OCI-M2 (cell line): ENCODE results near the gene TMEM156.
"Not testable (repeated sequence)": the region's sequence is repeated elsewhere in the genome, so short reads cannot be mapped to it uniquely, and the experiment has no call there.

Source experiments
- DNase-seq: peaks from one replicate; lab custom pipeline; 2025; ENCODE audit not compliant: unreplicated experiment; lab: John Stamatoyannopoulos, UW

Gene TMEM156

DNA sequence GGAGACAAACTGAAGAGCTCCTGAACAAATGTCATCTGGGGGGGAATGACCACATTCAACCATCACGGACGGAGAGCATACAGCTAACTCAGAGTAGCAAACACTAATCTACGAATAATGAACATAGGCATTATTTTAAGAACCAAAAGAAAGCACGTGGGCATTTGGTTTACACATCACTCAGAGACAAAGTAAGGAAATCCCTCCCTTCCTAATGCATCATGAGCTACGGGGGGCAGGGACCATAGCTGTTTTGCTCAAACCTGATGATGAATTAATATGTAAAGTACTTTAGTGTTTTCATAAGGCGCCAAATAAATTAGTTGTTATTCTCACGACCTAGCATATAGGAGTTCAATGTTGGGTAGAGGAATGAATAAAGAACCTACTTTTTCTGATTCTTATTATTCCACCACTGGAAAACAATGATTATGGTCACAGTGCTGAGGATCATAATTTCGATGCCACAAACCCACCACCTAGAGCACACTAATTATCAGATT lies 11.7 kb upstream of the TMEM156 start:
- DNase-seq = no peak

DNA sequence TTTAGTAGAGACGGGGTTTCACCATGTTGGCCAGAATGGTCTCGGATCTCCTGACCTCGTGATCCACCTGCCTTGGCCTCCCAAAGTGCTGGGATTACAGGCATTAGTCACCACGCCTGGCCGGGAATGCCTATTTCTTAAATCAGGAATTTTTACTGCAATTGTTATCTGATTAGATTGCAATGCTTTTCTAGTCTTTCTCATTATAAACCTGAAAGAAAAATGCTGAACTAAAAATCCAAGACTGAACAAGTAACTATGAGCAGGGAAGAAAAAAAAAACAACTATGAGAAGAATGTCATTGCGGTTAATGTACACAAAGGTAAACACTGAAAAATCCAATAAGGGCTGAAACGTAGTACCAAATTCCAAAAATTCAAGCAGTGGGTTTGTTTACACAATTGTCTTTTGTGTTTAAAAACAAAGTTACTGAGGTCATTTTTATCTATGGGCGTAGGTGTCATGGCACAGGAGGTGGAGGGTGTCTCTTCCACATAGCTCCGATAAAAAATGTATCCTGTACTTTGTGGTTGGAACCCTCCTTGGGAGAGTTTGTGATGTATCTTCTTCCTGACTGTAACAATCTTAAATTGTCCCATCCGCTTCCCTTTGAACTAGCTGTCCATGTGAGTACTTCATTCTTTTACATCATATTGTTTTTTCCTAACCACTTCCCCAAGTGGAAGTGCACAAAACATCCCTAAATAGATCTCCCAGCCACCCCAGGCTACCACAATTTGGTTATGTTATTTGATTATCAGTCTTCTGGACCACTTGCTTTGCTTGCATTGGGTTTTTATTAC lies 11.1 kb upstream of the TMEM156 start:
- no peak for DNase-seq

DNA sequence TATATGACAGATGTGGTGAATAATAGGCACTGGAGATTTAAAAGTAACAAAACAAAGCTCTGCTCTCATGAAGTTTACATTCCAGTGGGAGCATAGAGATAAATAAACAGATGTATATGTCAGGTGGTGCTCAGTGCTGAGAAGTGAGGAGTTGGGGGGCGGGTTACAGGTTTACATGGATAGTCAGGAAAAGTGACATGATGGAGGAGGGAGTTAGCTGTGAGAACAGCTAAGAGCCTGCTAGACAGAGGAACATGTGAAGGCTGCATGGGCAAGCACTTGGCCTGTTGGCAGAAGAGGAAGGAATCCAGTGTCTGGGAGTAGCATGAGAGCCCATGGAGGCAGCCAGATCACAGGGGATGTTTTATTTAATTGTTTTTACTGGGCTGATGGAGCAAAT lies 10.2 kb upstream of the TMEM156 start:
- DNase-seq = no peak

DNA sequence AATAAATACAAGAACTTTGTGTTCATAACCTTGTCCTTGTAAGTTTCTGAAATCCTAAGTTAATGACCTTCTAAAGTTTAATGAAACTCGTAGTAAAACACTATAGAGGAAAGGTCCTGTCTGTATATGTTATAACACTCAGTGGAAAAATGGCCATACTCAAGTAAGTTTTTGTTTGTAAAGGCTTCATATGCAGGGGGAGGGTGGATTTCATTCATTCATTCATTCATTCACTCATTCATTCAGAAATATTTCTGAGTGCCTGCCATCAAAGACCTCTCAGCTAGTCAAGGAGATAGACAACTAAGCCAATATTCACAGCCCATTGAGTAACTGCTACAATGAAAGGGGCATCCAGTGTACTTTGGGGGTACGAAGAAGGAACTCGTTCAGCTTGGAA lies 6.9 kb upstream of the TMEM156 start:
- no peak for DNase-seq

DNA sequence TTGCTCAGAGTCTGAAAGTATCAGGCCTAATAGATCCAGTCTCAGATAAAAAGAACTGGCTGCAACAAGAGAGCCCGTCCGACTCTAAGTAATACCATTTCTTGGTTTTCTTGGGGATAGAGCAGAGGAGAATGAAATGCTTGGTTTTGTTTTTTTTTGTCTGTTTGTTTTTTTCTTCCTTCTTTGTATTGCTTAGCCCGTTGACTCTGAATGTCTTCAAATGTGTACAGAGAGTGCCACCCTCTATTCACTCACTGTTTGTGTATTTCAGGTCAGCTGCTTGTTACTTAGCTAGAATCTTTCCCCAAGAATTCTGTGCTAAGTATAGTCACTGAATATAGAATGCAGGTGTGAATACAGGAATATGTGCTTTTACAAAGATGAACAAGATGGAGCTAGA lies 5.7 kb upstream of the TMEM156 start:
- DNase-seq = no peak

DNA sequence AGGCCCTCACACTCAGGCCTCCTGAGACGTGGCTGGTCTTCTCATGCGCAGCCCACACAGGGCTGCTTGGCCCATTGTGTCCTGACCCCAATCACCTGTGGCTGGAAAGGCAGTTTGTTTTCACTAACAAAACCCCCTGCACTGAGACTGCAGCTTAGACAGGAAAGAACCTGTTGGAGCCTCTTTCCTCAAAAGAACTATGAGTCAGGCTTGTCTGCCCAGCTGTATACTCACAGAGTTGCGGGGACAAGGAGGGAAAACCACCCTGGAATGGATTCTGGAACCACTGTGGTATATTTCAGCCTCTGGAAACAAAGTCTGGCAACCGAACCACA lies 5.2 kb upstream of the TMEM156 start:
- no peak for DNase-seq

DNA sequence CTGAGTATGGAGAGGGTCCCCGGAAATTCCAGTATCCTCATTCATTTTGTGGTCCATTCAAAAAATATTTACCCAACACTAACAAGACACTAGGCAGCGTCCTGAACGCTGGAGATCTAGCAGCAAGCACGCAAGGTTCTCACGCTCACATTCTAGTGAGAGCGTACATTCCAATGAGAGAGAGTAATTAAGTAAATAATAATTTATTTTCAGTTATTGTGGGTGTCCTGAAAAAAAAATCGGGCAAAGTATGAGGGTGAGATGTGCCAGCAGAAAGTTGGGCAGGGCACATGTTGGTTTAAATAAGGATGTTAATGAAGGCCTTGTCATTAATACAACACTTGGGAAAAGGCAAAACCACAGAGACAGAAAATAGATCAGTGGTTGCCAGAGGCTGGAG lies 4.0 kb upstream of the TMEM156 start:
- no peak for DNase-seq

DNA sequence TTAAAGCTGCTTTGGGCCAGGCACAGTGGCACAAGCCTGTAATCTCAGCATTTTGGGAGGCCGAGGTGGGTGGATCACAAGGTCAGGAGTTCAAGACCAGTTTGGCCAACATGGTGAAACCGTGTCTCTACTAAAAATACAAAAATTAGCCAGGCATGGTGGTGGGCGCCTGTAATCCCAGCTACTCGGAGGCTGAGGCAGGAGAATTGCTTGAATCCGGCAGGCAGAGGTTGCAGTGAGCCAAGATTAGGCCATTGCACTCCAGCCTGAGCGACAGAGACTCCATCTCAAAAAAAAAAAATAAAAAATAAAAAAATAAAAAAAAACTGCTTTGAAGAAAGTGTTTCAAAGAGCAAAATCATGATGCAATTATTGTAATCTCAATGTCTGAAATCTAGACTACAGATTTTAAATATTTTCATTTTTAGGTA lies 604 bp downstream of the TMEM156 start:
- DNase-seq = not testable (repeated sequence)

DNA sequence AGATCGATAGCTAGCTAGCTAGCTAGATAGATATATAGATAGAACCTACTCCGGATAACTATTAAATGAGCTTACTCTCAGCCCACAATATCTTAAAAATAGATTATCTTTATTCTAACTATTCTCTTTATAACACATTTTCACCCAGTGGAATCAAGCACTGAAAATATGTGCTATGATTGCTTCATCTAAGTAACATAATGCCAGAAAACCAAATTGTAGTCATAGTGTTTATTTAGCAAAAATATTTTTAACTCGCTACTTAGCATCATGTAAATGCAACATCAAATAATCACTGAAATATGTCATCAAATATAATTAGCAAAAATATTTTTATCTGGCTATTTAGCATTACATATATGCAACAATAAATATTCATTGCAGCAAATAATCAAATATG lies 1.5 kb downstream of the TMEM156 start:
- DNase-seq = no peak

DNA sequence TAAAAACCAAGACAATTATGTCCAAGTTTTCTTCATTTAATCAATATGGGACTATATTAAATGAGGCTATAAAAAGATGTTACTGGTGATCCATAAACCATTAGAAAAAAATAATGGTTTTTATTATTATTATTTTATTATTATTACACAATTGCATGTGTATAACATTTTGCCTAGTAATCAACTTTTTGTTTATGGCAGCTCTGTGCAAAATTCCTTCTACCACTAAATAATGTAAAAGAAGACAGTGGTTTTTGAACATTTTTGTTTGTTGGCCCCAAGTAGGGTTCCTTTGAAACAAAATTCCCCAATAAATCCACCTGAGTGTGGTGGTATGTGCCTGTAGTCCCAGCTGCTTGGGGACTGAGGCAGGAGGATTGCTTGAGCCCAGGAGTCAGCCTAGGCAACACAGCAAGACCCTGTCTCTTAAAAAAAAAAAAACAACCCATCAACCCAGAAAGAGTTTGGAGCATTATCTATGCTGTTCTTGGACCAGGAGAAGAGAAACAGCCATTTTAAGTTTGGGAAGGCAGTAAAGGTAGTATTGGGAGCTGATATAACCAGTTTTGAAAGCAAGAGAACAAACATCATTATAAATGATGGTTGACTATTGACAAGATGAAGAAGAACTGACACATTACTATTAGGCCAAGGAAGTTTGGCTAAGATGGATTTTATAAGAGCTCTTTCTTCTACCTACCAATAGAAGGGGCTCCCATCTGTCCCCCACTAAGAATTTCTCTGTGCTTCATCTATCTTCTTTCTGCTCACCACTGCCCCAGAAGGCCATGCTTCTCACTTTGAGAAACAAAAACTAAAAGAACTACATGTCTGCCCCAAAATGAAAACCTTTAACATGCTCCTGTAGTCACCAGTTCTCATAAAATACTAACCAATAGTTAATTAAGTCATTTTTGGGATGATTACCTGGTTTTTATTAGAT lies 2.2 kb downstream of the TMEM156 start:
- no peak for DNase-seq

DNA sequence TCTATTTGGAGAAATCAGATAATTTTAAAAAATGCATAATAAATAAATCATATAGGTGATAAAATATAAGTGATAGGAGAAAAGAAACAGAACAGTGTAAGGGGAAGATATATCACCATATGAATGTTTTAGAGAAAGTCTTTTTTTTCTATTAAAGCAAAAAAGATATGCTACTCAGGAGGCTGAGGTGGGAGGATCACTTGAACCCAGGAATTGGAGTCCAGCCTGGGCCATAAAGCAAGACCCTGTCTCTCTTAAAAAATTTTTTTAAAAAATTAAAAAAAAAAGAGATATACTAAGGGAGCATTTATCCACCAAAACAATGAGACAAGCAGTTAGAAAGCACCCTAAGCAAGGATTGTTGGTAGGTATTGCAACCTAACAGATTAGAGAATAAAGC lies 6.1 kb downstream of the TMEM156 start:
- no peak for DNase-seq

DNA sequence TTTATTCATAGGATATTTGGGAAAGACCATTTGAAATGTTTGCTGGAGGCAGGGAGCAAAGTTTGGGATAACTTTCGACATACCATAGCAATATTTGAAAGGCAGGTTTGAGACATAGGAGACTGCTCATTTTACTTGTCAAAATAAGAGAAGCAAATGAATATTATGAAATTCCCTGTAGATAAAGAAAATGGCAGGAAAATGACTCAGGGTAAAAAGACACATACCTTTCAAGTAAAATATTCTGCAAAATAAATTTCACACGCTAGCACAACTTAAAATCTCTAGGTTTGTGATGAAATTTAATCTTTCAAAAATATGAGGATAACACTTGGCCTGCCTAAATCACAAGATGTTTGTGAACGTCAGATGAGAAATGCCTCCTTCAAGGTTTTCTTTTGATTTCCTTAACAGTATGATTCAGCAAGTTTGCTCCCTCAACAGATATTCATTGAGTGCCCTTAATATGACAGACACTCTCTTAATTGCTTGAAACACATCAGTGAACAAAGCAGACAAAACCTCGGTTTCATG lies 6.6 kb downstream of the TMEM156 start:
- DNase-seq = no peak

DNA sequence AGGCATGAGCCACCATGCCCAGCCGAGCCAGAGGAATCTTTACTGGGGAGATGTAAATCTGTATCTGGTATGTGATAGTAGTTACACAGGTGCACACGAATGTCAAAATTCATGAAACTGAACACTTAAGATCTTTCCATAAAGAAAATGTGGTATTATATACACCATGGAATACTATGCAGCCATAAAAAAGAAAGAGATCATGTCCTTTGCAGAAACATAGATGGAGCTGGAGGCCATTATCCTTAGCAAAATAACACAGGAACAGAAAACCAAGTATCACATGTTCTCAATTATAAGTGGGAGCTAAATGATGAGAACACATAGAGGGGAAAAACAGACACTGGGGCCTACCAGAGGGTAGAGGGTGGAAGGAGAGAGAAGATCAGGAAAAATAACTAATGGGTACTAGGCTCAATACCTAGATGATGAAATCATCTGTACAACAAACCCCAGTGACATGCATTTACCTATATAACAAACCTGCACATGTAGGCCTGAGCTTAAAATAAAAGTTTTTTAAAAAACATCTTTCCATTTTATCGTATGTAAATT lies 7.8 kb downstream of the TMEM156 start:
- no peak for DNase-seq

DNA sequence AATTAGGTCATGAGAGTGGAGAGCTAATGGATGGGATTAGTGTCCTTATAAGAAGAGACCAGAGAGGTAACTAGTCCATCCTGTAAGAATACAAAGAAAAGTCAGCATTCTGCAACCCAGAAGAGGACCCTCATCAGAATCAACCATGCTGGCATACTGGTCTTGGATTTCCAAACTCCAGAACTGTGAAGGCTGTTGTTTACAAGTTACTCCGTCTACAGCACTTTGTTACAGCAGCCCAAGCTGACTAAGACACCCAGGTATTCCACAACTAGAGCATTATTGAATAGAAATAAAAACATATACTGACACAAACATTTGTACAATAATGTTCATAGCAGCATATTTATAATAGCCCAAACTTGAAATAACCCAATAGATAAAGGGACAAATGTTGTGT lies 9.2 kb downstream of the TMEM156 start:
- no peak for DNase-seq

DNA sequence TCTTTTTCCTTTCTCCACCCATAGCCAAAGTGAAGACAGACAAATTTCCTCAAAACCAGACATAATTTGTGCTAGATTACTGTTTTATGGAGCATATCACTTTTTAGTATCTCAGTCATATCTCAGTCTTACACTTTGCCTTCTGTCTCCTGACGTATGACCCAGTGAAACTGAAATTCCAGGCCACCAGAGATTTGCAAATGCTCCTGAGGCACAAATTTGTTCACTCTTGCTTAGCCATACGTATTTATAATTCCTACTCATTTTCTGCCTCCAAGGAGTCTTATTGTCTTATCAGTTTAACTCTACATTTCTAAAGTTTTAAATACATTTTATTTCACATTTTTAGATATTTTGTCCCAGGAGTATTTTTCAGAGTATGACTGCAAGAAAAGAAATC lies 10.0 kb downstream of the TMEM156 start:
- no peak for DNase-seq

DNA sequence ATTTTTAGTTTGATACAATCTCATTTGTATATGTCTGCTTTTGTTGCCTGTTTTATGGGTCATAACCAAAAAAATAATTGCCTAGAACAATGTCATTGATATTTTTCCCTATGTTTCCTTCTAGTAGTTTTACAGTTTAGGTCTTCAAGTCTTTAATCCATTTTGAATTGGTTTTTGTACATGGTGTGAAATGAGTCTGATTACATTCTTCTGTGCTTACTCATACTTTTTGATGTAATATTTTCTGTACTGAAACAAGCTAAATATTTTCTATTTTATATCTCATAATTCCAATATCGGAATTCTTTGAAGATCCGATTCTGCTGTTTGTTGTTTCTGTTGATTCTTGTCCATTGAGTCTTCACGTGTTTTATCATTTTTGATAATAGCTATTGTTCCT lies 10.6 kb downstream of the TMEM156 start:
- DNase-seq = no peak

DNA sequence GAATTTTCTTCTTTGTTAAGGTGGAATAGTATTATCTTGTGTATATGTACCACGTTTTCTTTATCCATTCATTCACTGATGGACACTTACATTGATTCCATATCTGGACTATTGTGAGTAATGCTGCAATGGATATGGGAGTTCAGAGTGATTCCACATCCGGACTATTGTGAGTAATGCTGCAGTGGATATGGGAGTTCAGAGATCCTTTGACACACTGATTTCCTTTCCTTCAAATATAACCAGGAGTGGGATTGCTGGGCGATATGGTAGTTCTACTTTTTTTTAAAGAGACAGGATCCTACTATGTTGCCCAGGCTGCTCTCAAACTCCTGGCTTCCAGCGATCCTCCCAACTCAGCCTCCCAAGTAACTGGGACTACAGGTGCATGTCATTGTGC lies 12.1 kb downstream of the TMEM156 start:
- no peak for DNase-seq

DNA sequence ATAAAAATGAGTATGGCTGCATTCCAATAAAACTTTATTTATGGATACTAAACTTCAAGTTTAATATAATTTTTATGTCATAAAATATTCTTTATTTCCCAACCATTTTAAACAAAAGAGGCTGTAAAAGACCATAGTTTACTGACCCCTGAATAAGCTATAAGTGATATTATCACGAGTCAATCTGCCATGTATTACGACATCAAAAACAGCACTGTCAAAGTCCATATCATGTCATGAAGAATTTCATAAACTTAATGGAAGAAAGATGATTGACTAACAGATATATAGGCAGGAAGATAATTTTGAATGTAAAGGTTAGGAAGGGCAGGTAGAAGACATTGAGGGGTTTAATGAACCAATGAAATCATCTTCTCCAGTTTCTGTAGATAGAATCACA lies 18.2 kb downstream of the TMEM156 start:
- DNase-seq = no peak

DNA sequence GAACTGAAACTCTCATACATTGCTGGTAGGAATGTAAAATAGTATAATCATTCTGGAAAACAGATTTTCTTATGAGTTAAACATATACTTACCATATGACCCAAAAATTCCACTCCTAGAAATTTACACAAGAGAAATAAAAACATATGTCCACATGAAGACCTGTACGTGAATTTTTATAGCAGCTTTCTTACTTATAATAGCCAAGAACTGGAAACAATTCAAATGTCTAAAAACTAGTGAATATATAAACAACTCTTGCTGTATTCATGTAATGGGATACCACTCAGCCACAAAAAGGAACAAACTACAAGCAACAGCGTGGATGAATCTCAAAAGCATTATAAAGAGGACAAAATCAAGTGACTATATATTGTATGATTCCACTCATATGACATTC lies 27.5 kb downstream of the TMEM156 start:
- no peak for DNase-seq

DNA sequence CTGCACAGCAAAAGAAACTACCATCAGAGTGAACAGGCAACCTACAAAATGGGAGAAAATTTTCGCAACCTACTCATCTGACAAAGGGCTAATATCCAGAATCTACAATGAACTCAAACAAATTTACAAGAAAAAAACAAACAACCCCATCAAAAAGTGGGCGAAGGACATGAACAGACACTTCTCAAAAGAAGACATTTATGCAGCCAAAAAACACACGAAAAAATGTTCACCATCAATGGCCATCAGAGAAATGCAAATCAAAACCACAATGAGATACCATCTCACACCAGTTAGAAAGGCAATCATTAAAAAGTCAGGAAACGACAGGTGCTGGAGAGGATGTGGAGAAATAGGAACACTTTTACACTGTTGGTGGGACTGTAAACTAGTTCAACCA lies 30.2 kb downstream of the TMEM156 start:
- not testable (repeated sequence) for DNase-seq

DNA sequence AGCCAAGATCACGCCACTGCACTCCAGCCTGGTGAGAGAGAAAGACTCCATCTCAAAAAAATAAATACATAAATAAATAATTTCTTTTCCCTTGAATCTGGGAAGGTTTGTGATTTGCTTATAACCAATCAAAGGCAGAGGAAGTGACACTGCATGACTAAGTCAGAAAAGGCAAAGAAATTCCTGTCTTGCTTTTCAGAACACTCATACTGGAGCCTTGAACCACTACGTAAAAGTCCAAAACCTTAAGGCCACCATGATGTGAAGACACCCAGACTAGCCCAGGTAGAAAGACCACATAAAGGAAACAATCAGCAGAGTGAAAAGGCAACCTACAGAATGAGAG lies 36.6 kb downstream of the TMEM156 start:
- DNase-seq = no peak

DNA sequence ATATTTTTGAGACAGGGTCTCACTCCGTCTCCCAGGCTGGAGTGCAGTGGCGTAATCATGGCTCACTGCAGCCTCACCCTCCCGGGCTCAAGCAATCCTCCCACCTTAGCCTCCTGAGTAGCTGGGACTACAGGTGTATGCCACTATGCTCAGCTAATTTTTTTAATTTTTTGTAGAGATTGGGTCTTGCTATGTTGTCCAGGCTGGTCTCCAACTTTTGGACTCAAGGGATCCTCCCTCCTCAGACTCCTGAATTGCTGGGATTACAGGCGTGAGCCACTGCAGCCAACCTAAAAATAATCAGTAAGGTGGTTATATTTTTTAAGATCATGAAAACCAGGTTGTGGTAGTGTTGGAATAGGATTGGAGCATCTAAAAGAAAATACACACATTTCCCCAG lies 38.1 kb downstream of the TMEM156 start:
- DNase-seq = no peak
